RPMI7951 (cell line): Measurements from ENCODE around the gene F7. TPM values are rescaled to one million over a fixed set of nuclear protein-coding genes. Genes with fewer than 3 reads are reported as not detected.

Source experiments
- total RNA-seq: library from RNA; depleted of rRNA; stranded (reverse); fragments of >200 nt; shearing (Covaris generic); gene quantifications from 2 replicates; pipeline ENCODE4 v1.2.3, GENCODE V29; 2014; rRNA removed

Gene F7
- total RNA-seq, 1 experiment from 2014 or later = not detected

Other genes with a start within 250 kb of the F7 start
- gene MCF2L, start 136.6 kb upstream of the F7 start, total RNA-seq = 4.8 and 7.2 TPM in 2 replicates
- gene F10, start 17.0 kb downstream of the F7 start, total RNA-seq = not detected in 2 replicates
- gene PROZ, start 52.9 kb downstream of the F7 start, total RNA-seq = not detected in 2 replicates
- gene PCID2, start 102.9 kb downstream of the F7 start, total RNA-seq = 50.4 and 55.3 TPM in 2 replicates
- 69.4 and 72.4 TPM in 2 replicates for gene CUL4A, start 103.8 kb downstream of the F7 start, total RNA-seq
- 97.8 and 112 TPM in 2 replicates for gene LAMP1, start 191.4 kb downstream of the F7 start, total RNA-seq